Fibroblast of skin of right quadriceps (primary cell): ENCODE data around the gene PIK3AP1.
"Not testable (repeated sequence)": the region's sequence is repeated elsewhere in the genome, so short reads cannot be mapped to it uniquely, and the experiment has no call there.

Source experiments
- DNase-seq: peaks from one replicate; pipeline ENCODE4 v3.0.0-alpha.2; 2013

The PIK3AP1 gene

GRCh38 chr10:96574564-96574963, 145.8 kb downstream of the PIK3AP1 start:
- not testable (repeated sequence) for DNase-seq

- DNase-seq = no peak
Measured at GRCh38 chr10:96573036-96573435, 147.3 kb downstream of the PIK3AP1 start.

GRCh38 chr10:96570983-96571964, 149.0 kb downstream of the PIK3AP1 start:
- no peak for DNase-seq

- no peak for DNase-seq
Measured at GRCh38 chr10:96570511-96570910, 149.8 kb downstream of the PIK3AP1 start.

GRCh38 chr10:96568402-96568801, 151.9 kb downstream of the PIK3AP1 start:
- no peak for DNase-seq

- DNase-seq = peak; percentile 53
Measured at GRCh38 chr10:96565774-96566173, 154.5 kb downstream of the PIK3AP1 start.

GRCh38 chr10:96560966-96561887, 159.1 kb downstream of the PIK3AP1 start:
- DNase-seq = no peak

- no peak for DNase-seq
Measured at GRCh38 chr10:96560489-96560888, 159.8 kb downstream of the PIK3AP1 start.

GRCh38 chr10:96556003-96556402, 164.3 kb downstream of the PIK3AP1 start:
- peak; percentile 4 for DNase-seq

- DNase-seq = no peak
Measured at GRCh38 chr10:96555330-96555729, 165.0 kb downstream of the PIK3AP1 start.

- no peak for DNase-seq
Measured at GRCh38 chr10:96548589-96548988, 171.7 kb downstream of the PIK3AP1 start.

GRCh38 chr10:96545558-96545957, 174.8 kb downstream of the PIK3AP1 start:
- not testable (repeated sequence) for DNase-seq
